Ascending aorta (tissue), 2 donors: ENCODE data around the gene AP5S1. TPM values are rescaled to one million over a fixed set of nuclear protein-coding genes. Genes with fewer than 3 reads are reported as not detected.
"Not testable (repeated sequence)": the region's sequence is repeated elsewhere in the genome, so short reads cannot be mapped to it uniquely, and the experiment has no call there.

Source experiments
- DNase-seq, 2 donors: peaks; one replicate each; pipeline ENCODE4 v3.0.0-alpha.2; 2019; ENCODE audit warnings: low spot score in 2 of 2
- H3K27ac ChIP-seq, 2 donors: fragments of 200-600 bp; sonication (generic); one replicate each; pipeline ENCODE4 v1.5.1; 2016 to 2017; ENCODE audit warnings: mild to moderate bottlenecking in 1 of 2
- H3K27me3 ChIP-seq: fragments of 200-600 bp; sonication (generic); one replicate; pipeline ENCODE4 v1.5.1; 2017
- H3K36me3 ChIP-seq, 2 donors: fragments of 200-600 bp; sonication (generic); one replicate each; pipeline ENCODE4 v1.5.1; 2016
- H3K4me1 ChIP-seq, 2 donors: fragments of 200-600 bp; sonication (generic); one replicate each; pipeline ENCODE4 v1.5.1; 2016 to 2017; ENCODE audit warnings: mild to moderate bottlenecking in 1 of 2
- H3K4me3 ChIP-seq, 2 donors: fragments of 200-600 bp; sonication (generic); one replicate each; pipeline ENCODE4 v1.5.1; 2016 to 2017; ENCODE audit warnings: mild to moderate bottlenecking in 1 of 2
- H3K9me3 ChIP-seq, 2 donors: fragments of 200-600 bp; sonication (generic); one replicate each; pipeline ENCODE4 v1.5.1; 2016
- CTCF ChIP-seq, 3 experiments: fragments of 200-600 bp in 2 of 3; fragments of 450-650 bp in 1 of 3; sonication (generic) in 2 of 3; IDR thresholded peaks; one replicate each; pipeline ENCODE4 v1.5.1; 2016 to 2019; ENCODE audit warnings: antibody characterized with exemption in 3 of 3, mild to moderate bottlenecking in 1 of 3, moderate library complexity in 1 of 3
- intact Hi-C: fragments of 100-400 bp; cut with DNase I; formaldehyde crosslinking; loops from one replicate; pipeline ENCODE4 v1.15.1; 2023
- total RNA-seq: library from RNA; depleted of rRNA; stranded (reverse); fragments of >200 nt; gene quantifications from one replicate; pipeline ENCODE4 v1.1.0, GENCODE V29; 2016

AP5S1 gene
- total RNA-seq, 1 donor from 2014 or later: 38.5 TPM

- Histone ChIP-seq H3K27me3 (no peaks in the 10 kb centered on the region), H3K4me3 (no peak overlapping the region), H3K27ac (no peak overlapping the region), H3K36me3 (peaks cover 14 to 20% of the 10 kb centered on the region in 2 donors), H3K4me1 (no peaks in the 10 kb centered on the region), H3K9me3 (no peaks in the 10 kb centered on the region)
- intact Hi-C loops: no loop called here
- DNase-seq: no peak
- no peak for TF ChIP-seq CTCF (IDR thresholded peaks at IDR 0.05)
Observed at GRCh38 chr20:3828798-3829197, 8.5 kb downstream of the AP5S1 start.

DNA sequence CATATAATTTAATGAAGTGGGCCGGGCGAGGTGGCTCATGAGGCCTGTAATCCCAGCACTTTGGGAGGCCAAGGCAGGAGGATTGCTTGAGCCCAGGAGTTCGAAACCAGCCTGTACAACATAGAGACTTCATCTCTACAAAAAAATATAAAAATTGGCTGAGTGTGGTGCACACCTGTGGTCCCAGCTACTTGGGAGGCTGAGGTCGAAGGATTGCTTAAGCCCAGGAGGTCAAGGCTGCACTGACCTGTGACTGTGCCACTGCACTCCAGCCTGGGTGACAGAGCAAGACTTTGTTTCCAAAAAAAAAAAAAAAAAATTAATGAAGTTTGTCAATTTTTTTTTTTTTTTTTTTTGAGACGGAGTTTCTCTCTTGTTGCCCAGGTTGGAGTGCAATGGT, 9.5 kb downstream of the AP5S1 start:
- H3K27ac ChIP-seq, H3K27me3 ChIP-seq, DNase-seq, H3K4me3 ChIP-seq, H3K9me3 ChIP-seq, H3K4me1 ChIP-seq, intact Hi-C loops: not testable (repeated sequence)
- peaks cover 4 to 12% of the 10 kb centered on the region in 2 donors for H3K36me3 ChIP-seq

DNA sequence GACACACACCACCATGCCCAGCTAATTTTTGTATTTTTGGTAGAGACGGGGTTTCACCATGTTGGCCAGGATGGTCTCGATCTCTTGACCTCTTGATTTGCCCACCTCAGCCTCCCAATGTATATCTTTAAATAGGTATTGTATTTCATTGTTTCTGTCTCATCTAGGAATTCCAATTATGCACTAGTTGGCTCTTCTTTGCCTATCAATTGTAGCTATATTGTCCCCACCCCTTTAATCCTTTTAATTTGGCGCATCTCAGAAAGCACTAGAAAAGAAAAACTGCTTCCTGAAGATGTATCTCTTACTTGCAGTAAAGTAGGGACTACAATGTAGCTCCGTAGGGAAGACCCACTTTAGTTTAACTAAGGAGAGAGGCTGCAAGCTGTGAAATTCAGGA, 15.8 kb downstream of the AP5S1 start:
- Histone ChIP-seq H3K27me3 (no peaks in the 10 kb centered on the region), H3K4me3 (no peak overlapping the region), H3K9me3 (no peaks in the 10 kb centered on the region), H3K27ac (no peak overlapping the region), H3K36me3 (peaks cover 0 to 2% of the 10 kb centered on the region in 2 donors), H3K4me1 (no peaks in the 10 kb centered on the region)
- intact Hi-C loops: no loop called here
- no peak for DNase-seq
- TF ChIP-seq CTCF (IDR thresholded peaks at IDR 0.05): no peak

GRCh38 chr20:3839328-3839727, 19.0 kb downstream of the AP5S1 start:
- no peak overlapping the region for H3K27ac ChIP-seq
- H3K9me3 ChIP-seq: no peaks in the 10 kb centered on the region
- TF ChIP-seq CTCF (IDR thresholded peaks at IDR 0.05): no peak

DNA sequence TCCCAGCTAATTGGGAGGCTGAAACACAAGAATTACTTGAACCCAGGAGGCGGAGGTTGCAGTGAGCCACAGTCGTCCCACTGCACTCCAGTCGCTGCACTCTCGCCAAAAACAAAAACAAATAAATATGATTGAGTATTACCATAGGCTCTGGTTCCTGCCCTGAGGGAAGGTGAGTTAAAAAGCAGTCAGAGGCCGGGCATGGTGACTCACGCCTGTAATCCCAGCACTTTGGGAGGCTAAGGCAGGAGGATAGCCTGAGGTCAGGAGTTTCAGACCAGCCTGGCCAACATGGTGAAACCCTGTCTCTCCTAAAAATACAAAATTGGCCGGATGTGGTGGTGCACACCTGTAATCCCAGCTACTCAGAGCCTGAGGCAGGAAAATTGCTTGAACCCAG, 19.9 kb downstream of the AP5S1 start:
- H3K4me3 ChIP-seq, H3K36me3 ChIP-seq, intact Hi-C loops, H3K4me1 ChIP-seq, DNase-seq, H3K9me3 ChIP-seq, H3K27me3 ChIP-seq, H3K27ac ChIP-seq: not testable (repeated sequence)

More at GRCh38 chr20:3839328-3839727, 19.0 kb downstream of the AP5S1 start:
- intact Hi-C loops: no loop called here
- Histone ChIP-seq H3K4me1 (no peaks in the 10 kb centered on the region), H3K4me3 (no peak overlapping the region), H3K27me3 (no peaks in the 10 kb centered on the region), H3K36me3 (peaks cover 0 to 2% of the 10 kb centered on the region in 2 donors)
- DNase-seq: no peak

- no peaks in the 10 kb centered on the region for H3K27me3 ChIP-seq
- no peak overlapping the region for H3K27ac ChIP-seq
- H3K4me3 ChIP-seq: no peak overlapping the region
- intact Hi-C loops: no loop called here
- no peaks in the 10 kb centered on the region for H3K9me3 ChIP-seq
- H3K36me3 ChIP-seq: no peaks in the 10 kb centered on the region
- no peak for DNase-seq
- H3K4me1 ChIP-seq: peaks cover under 1 to 7% of the 10 kb centered on the region in 2 donors
- TF ChIP-seq CTCF (IDR thresholded peaks at IDR 0.05): no peak
Observed at GRCh38 chr20:3842348-3842930, 22.1 kb downstream of the AP5S1 start.

GRCh38 chr20:3843490-3843889, 23.1 kb downstream of the AP5S1 start:
- intact Hi-C loops: no loop called here
- H3K27ac ChIP-seq: no peak overlapping the region
- no peak overlapping the region for H3K4me3 ChIP-seq
- no peak for TF ChIP-seq CTCF (IDR thresholded peaks at IDR 0.05)
- peaks cover 6 to 15% of the 10 kb centered on the region in 2 donors for H3K4me1 ChIP-seq
- H3K27me3 ChIP-seq: no peaks in the 10 kb centered on the region
- no peaks in the 10 kb centered on the region for H3K36me3 ChIP-seq
- no peaks in the 10 kb centered on the region for H3K9me3 ChIP-seq
- no peak for DNase-seq

- H3K36me3 ChIP-seq, intact Hi-C loops, H3K4me3 ChIP-seq, H3K9me3 ChIP-seq, H3K27me3 ChIP-seq, H3K27ac ChIP-seq, DNase-seq: not testable (repeated sequence)
- H3K4me1 ChIP-seq: peaks cover 6 to 15% of the 10 kb centered on the region in 2 donors
Observed at GRCh38 chr20:3843990-3844619, 23.8 kb downstream of the AP5S1 start.
